ENCODE results near the gene ALG1L2.
"Not testable (repeated sequence)": the region's sequence is repeated elsewhere in the genome, so short reads cannot be mapped to it uniquely, and the experiment has no call there.

The ALG1L2 gene

GRCh38 chr3:130144328-130144650, 62.7 kb downstream of the ALG1L2 start:
- H3K9me3 ChIP-seq (ENCODE audit: low read length); H3K27ac ChIP-seq (ENCODE audit: low read depth, low read length); H3K9ac ChIP-seq (ENCODE audit: low read length); H3K4me3 ChIP-seq (ENCODE audit: low read depth in 1 of 2, low read length in 2 of 2); H3K36me3 ChIP-seq (ENCODE audit: insufficient read depth, low read length); H3K4me1 ChIP-seq (ENCODE audit: insufficient read depth, low read length); H3K27me3 ChIP-seq (ENCODE audit: control insufficient read depth in 1 of 2, insufficient read depth in 2 of 2, low read length in 2 of 2): not testable (repeated sequence)

- not testable (repeated sequence) for H3K27ac ChIP-seq (ENCODE audit: low read depth, low read length); H3K27me3 ChIP-seq (ENCODE audit: control insufficient read depth in 1 of 2, insufficient read depth in 2 of 2, low read length in 2 of 2); H3K9ac ChIP-seq (ENCODE audit: low read length); H3K9me3 ChIP-seq (ENCODE audit: low read length); H3K4me1 ChIP-seq (ENCODE audit: insufficient read depth, low read length); H3K36me3 ChIP-seq (ENCODE audit: insufficient read depth, low read length); H3K4me3 ChIP-seq (ENCODE audit: low read depth in 1 of 2, low read length in 2 of 2)
Observed at GRCh38 chr3:130145456-130145855, 63.8 kb downstream of the ALG1L2 start.

GRCh38 chr3:130146465-130146864, 64.8 kb downstream of the ALG1L2 start:
- H3K36me3 ChIP-seq (ENCODE audit: insufficient read depth, low read length); H3K27ac ChIP-seq (ENCODE audit: low read depth, low read length); H3K27me3 ChIP-seq (ENCODE audit: control insufficient read depth in 1 of 2, insufficient read depth in 2 of 2, low read length in 2 of 2); H3K4me1 ChIP-seq (ENCODE audit: insufficient read depth, low read length); H3K4me3 ChIP-seq (ENCODE audit: low read depth in 1 of 2, low read length in 2 of 2); H3K9ac ChIP-seq (ENCODE audit: low read length); H3K9me3 ChIP-seq (ENCODE audit: low read length): not testable (repeated sequence)
